ENCODE results near the gene ELF3. TPM values are rescaled to one million over a fixed set of nuclear protein-coding genes. Genes with fewer than 3 reads are reported as not detected.

Gene ELF3
- total and polyA plus RNA-seq, 10 of the 15 experiments (the other 5 are each of a cell fraction or from before 2014, with no cell fraction given): 0.07 to 14.3 (median 0.58) TPM; not detected in 1

- WGBS (ENCODE audit: insufficient coverage, insufficient replicate concordance, low lambda C conversion rate, missing lambda C conversion rate): 0% methylated on average over 2 of the region's 2 CpGs
- no peak overlapping the region for H3K4me3 ChIP-seq
- POLR2A ChIA-PET: no interaction called here
- no peak for DNase-seq (ENCODE audit: low read depth, low spot score)
- no peak for ATAC-seq
- no peak overlapping the region for H3K9ac ChIP-seq (ENCODE audit: control insufficient read depth, insufficient read depth, low read length)
- no peaks in the 10 kb centered on the region for H3K9me3 ChIP-seq (replicated peaks; ENCODE audit: control insufficient read depth, insufficient read depth, low read length)
- no TSS peak for BruUV-seq (replicated peaks)
- no peak overlapping the region for H2AFZ ChIP-seq (ENCODE audit: control insufficient read depth, low read depth, low read length)
- H3K79me2 ChIP-seq (ENCODE audit: control insufficient read depth, insufficient read depth, low read length): no peaks in the 10 kb centered on the region
- RAD21 ChIA-PET (ENCODE audit: unreplicated experiment): no interaction called here
- FAIRE-seq: no peak
- no peaks in the 10 kb centered on the region for H3K4me1 ChIP-seq (ENCODE audit: control insufficient read depth, insufficient read depth, low read length)
- H3K4me2 ChIP-seq (ENCODE audit: control insufficient read depth, insufficient read depth): no peak overlapping the region
- no peaks in the 10 kb centered on the region for H4K20me1 ChIP-seq (ENCODE audit: control insufficient read depth, insufficient read depth)
- in situ Hi-C loops (cut with MboI) (no loop called here), intact Hi-C loops (cut with micrococcal nuclease; ENCODE audit: unreplicated experiment) (no loop called here)
- CTCF ChIA-PET: no interaction called here
- SMC1A ChIA-PET (ENCODE audit: uncharacterized antibody, unreplicated experiment): no interaction called here
- TF ChIP-seq SREBF1 (IDR thresholded peaks at IDR 0.05; ENCODE audit: low read length) (no peak), POU2F2 (IDR thresholded peaks at IDR 0.05; ENCODE audit: borderline replicate concordance, low read depth, low read length) (no peak)
- peaks cover 0 to 3% of the 10 kb centered on the region in 2 experiments; a peak in 1 of 4 replicates for H3K27me3 ChIP-seq (replicated peaks in 1 of 2; ENCODE audit: control insufficient read depth in 2 of 2, insufficient read depth in 2 of 2, low read length in 1 of 2)
- no peak overlapping the region for H3K27ac ChIP-seq (ENCODE audit: control insufficient read depth, insufficient read depth)
- no peaks in the 10 kb centered on the region for H3K36me3 ChIP-seq (ENCODE audit: control insufficient read depth in 2 of 2, insufficient read depth in 2 of 2, low read length in 1 of 2)
Observed at GRCh38 chr1:202045705-202046104, 35.3 kb downstream of the ELF3 start.

- ATAC-seq (no peak), FAIRE-seq (no peak), DNase-seq (ENCODE audit: low read depth, low spot score) (no peak)
- Histone ChIP-seq H3K9me3 (replicated peaks; ENCODE audit: control insufficient read depth, insufficient read depth, low read length) (no peaks in the 10 kb centered on the region), H3K79me2 (ENCODE audit: control insufficient read depth, insufficient read depth, low read length) (no peaks in the 10 kb centered on the region), H2AFZ (ENCODE audit: control insufficient read depth, low read depth, low read length) (no peak overlapping the region), H4K20me1 (ENCODE audit: control insufficient read depth, insufficient read depth) (no peaks in the 10 kb centered on the region), H3K9ac (ENCODE audit: control insufficient read depth, insufficient read depth, low read length) (no peak overlapping the region), H3K36me3 (ENCODE audit: control insufficient read depth in 2 of 2, insufficient read depth in 2 of 2, low read length in 1 of 2) (no peaks in the 10 kb centered on the region), H3K4me2 (ENCODE audit: control insufficient read depth, insufficient read depth) (no peak overlapping the region), H3K4me3 (no peak overlapping the region), H3K4me1 (ENCODE audit: control insufficient read depth, insufficient read depth, low read length) (no peaks in the 10 kb centered on the region), H3K27me3 (replicated peaks in 1 of 2; ENCODE audit: control insufficient read depth in 2 of 2, insufficient read depth in 2 of 2, low read length in 1 of 2) (peaks cover 0 to 3% of the 10 kb centered on the region in 2 experiments; a peak in 1 of 4 replicates), H3K27ac (ENCODE audit: control insufficient read depth, insufficient read depth) (no peak overlapping the region)
- WGBS (ENCODE audit: insufficient coverage, insufficient replicate concordance, low lambda C conversion rate, missing lambda C conversion rate): 42% methylated on average over 3 of the region's 3 CpGs
- RAD21 ChIA-PET (ENCODE audit: unreplicated experiment): no interaction called here
- POLR2A ChIA-PET: no interaction called here
- in situ Hi-C loops (cut with MboI) (no loop called here), intact Hi-C loops (cut with micrococcal nuclease; ENCODE audit: unreplicated experiment) (no loop called here)
- CTCF ChIA-PET: no interaction called here
- TF ChIP-seq CBFB (IDR thresholded peaks at IDR 0.05; ENCODE audit: low read depth): no peak
- no peak for TF ChIP-seq MYC (IDR thresholded peaks at IDR 0.05; ENCODE audit: insufficient read depth, insufficient read length, insufficient replicate concordance, low read length, severe bottlenecking)
- no peak for TF ChIP-seq NFYA (IDR thresholded peaks at IDR 0.05; ENCODE audit: borderline replicate concordance, low read depth, low read length)
- TF ChIP-seq USF2 (IDR thresholded peaks at IDR 0.05; ENCODE audit: borderline replicate concordance, low read depth, low read length): no peak
- no peak for TF ChIP-seq ETV6 (conservative IDR thresholded peaks at IDR 0.05 in 1 of 2, IDR thresholded peaks at IDR 0.05 in 1 of 2; ENCODE audit: borderline replicate concordance in 1 of 2, low read depth in 1 of 2)
- TF ChIP-seq ZBTB33 (IDR thresholded peaks at IDR 0.05): no peak
- no peak for TF ChIP-seq SIN3A (IDR thresholded peaks at IDR 0.05; ENCODE audit: low read depth, low read length)
- no peak for TF ChIP-seq BCLAF1 (IDR thresholded peaks at IDR 0.05)
- SMC1A ChIA-PET (ENCODE audit: uncharacterized antibody, unreplicated experiment): no interaction called here
- BruUV-seq (replicated peaks): no TSS peak
Observed at GRCh38 chr1:202046227-202046626, 35.8 kb downstream of the ELF3 start.
